ENCODE measurements around the gene CHN2. TPM values are rescaled to one million over a fixed set of nuclear protein-coding genes. Genes with fewer than 3 reads are reported as not detected.

The CHN2 gene
- total and polyA plus RNA-seq, 2 donors (not counting 1 experiment from before 2014, with no cell fraction given), result 0.86 to 1.4 TPM

DNA sequence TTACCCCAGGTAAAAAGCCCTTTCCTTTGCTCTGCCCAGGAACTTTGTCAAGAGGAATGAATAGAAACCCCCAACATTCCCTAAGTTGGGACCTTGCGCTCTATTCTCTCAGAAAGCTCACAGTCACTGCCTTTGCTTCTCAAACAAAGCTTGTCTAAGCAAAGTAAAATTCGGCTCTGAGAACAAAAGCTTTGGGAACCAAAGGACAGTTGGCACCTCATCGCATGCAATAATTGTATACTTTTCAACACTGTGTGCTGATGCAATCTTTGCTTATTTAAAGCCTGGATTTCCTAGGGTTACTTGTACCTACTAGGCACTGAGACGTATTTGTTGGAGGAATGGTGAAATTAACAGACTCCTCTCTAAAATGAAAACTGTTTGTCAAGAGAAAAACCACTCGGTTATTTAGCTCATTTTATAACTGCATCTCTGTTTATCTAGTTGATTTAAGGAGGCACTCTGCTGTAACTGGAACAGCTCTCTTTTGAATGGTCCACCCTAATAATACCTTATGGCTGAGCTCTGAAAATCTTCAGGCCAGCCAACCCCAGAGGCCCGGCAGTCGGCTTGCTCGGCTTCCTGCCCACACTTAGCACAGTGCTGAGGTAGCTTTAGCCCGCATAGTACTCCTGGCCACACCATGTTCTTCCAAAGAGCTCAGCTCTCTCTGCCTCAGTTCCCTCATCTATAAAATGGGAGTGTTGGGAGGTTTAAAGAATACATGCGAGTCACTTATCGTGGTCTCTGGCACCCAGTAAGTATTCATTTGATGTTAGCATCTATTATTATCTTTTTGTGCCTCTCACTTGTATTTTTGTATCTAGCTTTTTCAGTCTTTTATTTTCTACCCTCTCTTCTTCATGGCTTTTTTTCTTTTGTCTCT, 288.9 kb downstream of the CHN2 start:
- Mint-ChIP-seq H3K4me1 (no peaks in the 10 kb centered on the region), H3K27me3 (peaks cover 5% of the 10 kb centered on the region), H3K4me3 (no peak overlapping the region), H3K27ac (no peak overlapping the region), H3K9me3 (ENCODE audit: insufficient read depth) (no peaks in the 10 kb centered on the region)
- Histone ChIP-seq H3K9ac (ENCODE audit: low read length) (no peak overlapping the region), H3K27me3 (replicated peaks in 1 of 4; ENCODE audit: control extremely low read depth in 1 of 4, control insufficient read depth in 3 of 4, insufficient read depth in 4 of 4, low read length in 3 of 4) (no peaks in the 10 kb centered on the region), H3K4me3 (ENCODE audit: control extremely low read depth in 1 of 5, extremely low read depth in 1 of 5, insufficient read depth in 1 of 5, low read depth in 2 of 5, low read length in 4 of 5) (no peak overlapping the region), H3K27ac (ENCODE audit: low read length in 2 of 2) (no peak overlapping the region), H4K20me1 (ENCODE audit: control insufficient read depth, insufficient read depth, low read length, poor library complexity, severe bottlenecking) (no peaks in the 10 kb centered on the region), H3K4me1 (ENCODE audit: control insufficient read depth in 2 of 2, insufficient read depth in 2 of 2, low read length in 2 of 2) (no peaks in the 10 kb centered on the region), H3K79me2 (ENCODE audit: control insufficient read depth, insufficient read depth, low read length) (no peaks in the 10 kb centered on the region), H3K9me3 (ENCODE audit: control extremely low read depth in 1 of 3, control insufficient read depth in 2 of 3, insufficient read depth in 1 of 3, low read length in 2 of 3) (no peaks in the 10 kb centered on the region), H3K4me2 (replicated peaks; ENCODE audit: low read depth, low read length, poor library complexity, severe bottlenecking) (no peak overlapping the region), H3K36me3 (replicated peaks in 1 of 2; ENCODE audit: control extremely low read depth in 1 of 2, control insufficient read depth in 1 of 2, extremely low read depth in 1 of 2, insufficient read depth in 2 of 2, low read length in 1 of 2) (no peaks in the 10 kb centered on the region), H2AFZ (ENCODE audit: insufficient read depth, low read depth, low read length, poor library complexity, severe bottlenecking) (no peak overlapping the region)
- ChIA-PET POLR2A (no interaction called here), CTCF (no interaction called here)
- 100% methylated on average over 2 of the region's 11 CpGs for WGBS (ENCODE audit: insufficient coverage)
- no peak for ATAC-seq (ENCODE audit: low read depth)
- intact Hi-C loops (cut with micrococcal nuclease), result no loop called here
- DNase-seq, result no peak
- TF ChIP-seq EZH2 (IDR thresholded peaks at IDR 0.05; ENCODE audit: borderline replicate concordance, insufficient read depth, low read depth, low read length, poor library complexity, severe bottlenecking), result no peak
- no peak for TF ChIP-seq CTCF (IDR thresholded peaks at IDR 0.05)

DNA sequence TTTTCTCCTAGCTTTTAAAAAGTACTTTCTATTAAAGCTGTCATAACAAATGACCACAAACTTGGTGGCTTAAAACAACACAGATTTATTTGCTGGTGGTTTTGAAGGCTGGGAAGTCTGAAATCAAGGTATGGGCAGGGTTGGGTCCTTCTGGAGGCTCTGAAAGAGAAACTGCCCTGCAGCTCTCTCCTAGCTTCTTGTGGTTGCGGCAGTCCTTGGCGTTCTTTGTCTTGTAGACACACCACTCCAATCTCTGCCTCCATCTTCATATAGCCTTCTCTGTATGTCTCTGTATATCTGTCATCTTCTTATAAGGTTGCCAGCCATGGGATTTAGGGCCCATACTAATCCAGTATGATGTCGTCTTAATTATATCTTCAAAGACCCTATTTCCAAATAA, 289.7 kb downstream of the CHN2 start:
- Histone ChIP-seq H3K4me1 (ENCODE audit: control insufficient read depth in 2 of 2, insufficient read depth in 2 of 2, low read length in 2 of 2) (no peaks in the 10 kb centered on the region), H3K27me3 (replicated peaks in 1 of 4; ENCODE audit: control extremely low read depth in 1 of 4, control insufficient read depth in 3 of 4, insufficient read depth in 4 of 4, low read length in 3 of 4) (no peaks in the 10 kb centered on the region), H3K4me3 (ENCODE audit: control extremely low read depth in 1 of 5, extremely low read depth in 1 of 5, insufficient read depth in 1 of 5, low read depth in 2 of 5, low read length in 4 of 5) (no peak overlapping the region), H3K27ac (ENCODE audit: low read length in 2 of 2) (no peak overlapping the region), H3K9me3 (ENCODE audit: control extremely low read depth in 1 of 3, control insufficient read depth in 2 of 3, insufficient read depth in 1 of 3, low read length in 2 of 3) (no peaks in the 10 kb centered on the region), H3K9ac (ENCODE audit: low read length) (no peak overlapping the region), H3K79me2 (ENCODE audit: control insufficient read depth, insufficient read depth, low read length) (no peaks in the 10 kb centered on the region), H4K20me1 (ENCODE audit: control insufficient read depth, insufficient read depth, low read length, poor library complexity, severe bottlenecking) (no peaks in the 10 kb centered on the region), H3K36me3 (replicated peaks in 1 of 2; ENCODE audit: control extremely low read depth in 1 of 2, control insufficient read depth in 1 of 2, extremely low read depth in 1 of 2, insufficient read depth in 2 of 2, low read length in 1 of 2) (no peaks in the 10 kb centered on the region), H2AFZ (ENCODE audit: insufficient read depth, low read depth, low read length, poor library complexity, severe bottlenecking) (no peak overlapping the region), H3K4me2 (replicated peaks; ENCODE audit: low read depth, low read length, poor library complexity, severe bottlenecking) (no peak overlapping the region)
- ATAC-seq (ENCODE audit: low read depth) (no peak), DNase-seq (no peak)
- Mint-ChIP-seq H3K4me3 (no peak overlapping the region), H3K27ac (no peak overlapping the region), H3K9me3 (ENCODE audit: insufficient read depth) (no peaks in the 10 kb centered on the region), H3K27me3 (peaks cover 5% of the 10 kb centered on the region), H3K4me1 (no peaks in the 10 kb centered on the region)
- intact Hi-C loops (cut with micrococcal nuclease), result no loop called here
- POLR2A ChIA-PET, result no interaction called here
- TF ChIP-seq CTCF (IDR thresholded peaks at IDR 0.05), result no peak
- no peak for TF ChIP-seq EZH2 (IDR thresholded peaks at IDR 0.05; ENCODE audit: borderline replicate concordance, insufficient read depth, low read depth, low read length, poor library complexity, severe bottlenecking)
- WGBS (ENCODE audit: insufficient coverage), result no CpG with 5 or more reads among the region's 3 CpGs
- CTCF ChIA-PET, result no interaction called here

All from B cell (primary cell).